ENCODE results near the gene LONRF2.

The LONRF2 gene

DNA sequence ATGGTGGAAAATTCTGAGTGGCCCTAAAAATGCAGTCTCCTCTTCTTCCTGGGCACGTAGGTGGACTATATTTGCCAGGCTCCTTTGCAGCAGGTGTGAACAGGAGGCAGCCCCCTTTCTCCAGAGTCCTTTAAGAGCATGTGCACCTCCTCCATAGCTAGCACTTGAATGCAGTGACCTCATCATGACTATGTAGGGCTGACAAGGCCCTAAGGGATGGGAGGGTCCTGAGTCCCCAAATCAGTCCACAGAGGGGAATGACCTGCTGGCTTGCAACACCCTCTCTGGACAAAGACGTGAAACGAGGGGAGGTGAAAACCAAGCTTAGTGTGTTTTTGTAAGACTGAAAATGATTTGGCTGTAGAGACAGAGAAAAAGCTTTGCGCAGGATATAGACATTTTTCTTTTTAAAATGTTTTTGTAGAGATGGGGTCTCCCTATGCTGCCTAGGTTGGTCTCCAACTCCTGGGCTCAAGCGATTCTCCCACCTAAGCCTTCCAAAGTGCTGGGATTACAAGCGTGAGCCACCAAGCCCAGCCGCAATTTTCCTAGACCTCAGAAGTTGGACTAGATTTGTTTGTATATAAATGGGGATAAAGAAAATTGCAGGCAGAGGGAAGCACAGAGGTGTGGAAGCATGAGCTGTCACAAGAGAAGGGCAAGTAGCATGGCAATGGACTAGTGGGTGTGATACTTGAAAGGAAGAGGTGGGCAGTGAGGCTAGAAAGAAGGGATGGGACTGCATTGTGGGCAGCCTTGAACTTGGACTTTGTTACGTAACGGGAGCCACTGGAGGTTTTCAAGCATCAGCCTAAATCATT is 28.8 kb downstream of the LONRF2 start:
- ChIA-PET CTCF (interaction anchor here (1.3 kb wide), 1 partner anchor 87 kb away, joined by 4 read pairs; no protein-coding TSS in a partner anchor), POLR2A (no interaction called here)
- DNase-seq (ENCODE audit: low read depth, low spot score) = no peak
- no peak overlapping the region for H3K4me3 ChIP-seq (ENCODE audit: low read depth, low read length)
- TF ChIP-seq, protein P1, sequence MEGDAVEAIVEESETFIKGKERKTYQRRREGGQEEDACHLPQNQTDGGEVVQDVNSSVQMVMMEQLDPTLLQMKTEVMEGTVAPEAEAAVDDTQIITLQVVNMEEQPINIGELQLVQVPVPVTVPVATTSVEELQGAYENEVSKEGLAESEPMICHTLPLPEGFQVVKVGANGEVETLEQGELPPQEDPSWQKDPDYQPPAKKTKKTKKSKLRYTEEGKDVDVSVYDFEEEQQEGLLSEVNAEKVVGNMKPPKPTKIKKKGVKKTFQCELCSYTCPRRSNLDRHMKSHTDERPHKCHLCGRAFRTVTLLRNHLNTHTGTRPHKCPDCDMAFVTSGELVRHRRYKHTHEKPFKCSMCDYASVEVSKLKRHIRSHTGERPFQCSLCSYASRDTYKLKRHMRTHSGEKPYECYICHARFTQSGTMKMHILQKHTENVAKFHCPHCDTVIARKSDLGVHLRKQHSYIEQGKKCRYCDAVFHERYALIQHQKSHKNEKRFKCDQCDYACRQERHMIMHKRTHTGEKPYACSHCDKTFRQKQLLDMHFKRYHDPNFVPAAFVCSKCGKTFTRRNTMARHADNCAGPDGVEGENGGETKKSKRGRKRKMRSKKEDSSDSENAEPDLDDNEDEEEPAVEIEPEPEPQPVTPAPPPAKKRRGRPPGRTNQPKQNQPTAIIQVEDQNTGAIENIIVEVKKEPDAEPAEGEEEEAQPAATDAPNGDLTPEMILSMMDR (IDR thresholded peaks at IDR 0.05; ENCODE audit: insufficient read depth, low read length, missing control alignments) = no peak

DNA sequence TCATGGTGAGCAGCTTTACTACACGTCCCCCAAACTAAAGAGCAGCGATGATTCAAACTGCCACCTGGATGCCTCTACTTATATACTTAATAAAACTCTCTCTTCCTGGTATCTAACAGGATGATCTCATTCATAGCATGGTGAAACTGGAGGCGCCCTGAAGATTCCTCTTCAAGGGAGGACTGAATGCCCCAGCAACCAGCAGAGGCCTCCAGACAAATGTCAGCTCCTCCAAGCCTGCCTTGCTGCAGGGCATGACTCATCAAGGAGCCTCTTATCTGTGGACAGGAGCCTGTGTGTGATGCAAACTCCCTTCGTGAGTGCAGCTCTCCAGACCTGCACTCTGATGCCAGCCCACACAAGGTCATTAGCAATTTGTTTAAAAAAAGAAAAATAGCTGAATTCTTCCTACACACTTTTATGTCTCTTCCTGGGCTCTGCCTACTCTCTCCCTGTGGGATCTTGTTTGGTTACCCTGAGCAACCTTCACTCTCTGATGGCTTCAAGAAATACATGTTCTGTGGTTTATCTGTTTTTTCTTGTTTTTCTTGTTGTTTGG is 30.2 kb downstream of the LONRF2 start:
- no peak overlapping the region for H3K4me3 ChIP-seq (ENCODE audit: low read depth, low read length)
- DNase-seq (ENCODE audit: low read depth, low spot score) = peak; percentile 75
- ChIA-PET POLR2A (interaction anchor here (1.1 to 1.5 kb wide), 3 partner anchors 11 to 1111 kb away, joined by 3 read pairs; partner anchors contain the start of genes MITD1 and MRPL30), CTCF (interaction anchor here (1.2 to 2.5 kb wide), 4 partner anchors 15 to 733 kb away, joined by 3 to 11 read pairs (median 4); no protein-coding TSS in a partner anchor)
- TF ChIP-seq, protein P1 (IDR thresholded peaks at IDR 0.05; ENCODE audit: insufficient read depth, low read length, missing control alignments) = peak; percentile 8

DNA sequence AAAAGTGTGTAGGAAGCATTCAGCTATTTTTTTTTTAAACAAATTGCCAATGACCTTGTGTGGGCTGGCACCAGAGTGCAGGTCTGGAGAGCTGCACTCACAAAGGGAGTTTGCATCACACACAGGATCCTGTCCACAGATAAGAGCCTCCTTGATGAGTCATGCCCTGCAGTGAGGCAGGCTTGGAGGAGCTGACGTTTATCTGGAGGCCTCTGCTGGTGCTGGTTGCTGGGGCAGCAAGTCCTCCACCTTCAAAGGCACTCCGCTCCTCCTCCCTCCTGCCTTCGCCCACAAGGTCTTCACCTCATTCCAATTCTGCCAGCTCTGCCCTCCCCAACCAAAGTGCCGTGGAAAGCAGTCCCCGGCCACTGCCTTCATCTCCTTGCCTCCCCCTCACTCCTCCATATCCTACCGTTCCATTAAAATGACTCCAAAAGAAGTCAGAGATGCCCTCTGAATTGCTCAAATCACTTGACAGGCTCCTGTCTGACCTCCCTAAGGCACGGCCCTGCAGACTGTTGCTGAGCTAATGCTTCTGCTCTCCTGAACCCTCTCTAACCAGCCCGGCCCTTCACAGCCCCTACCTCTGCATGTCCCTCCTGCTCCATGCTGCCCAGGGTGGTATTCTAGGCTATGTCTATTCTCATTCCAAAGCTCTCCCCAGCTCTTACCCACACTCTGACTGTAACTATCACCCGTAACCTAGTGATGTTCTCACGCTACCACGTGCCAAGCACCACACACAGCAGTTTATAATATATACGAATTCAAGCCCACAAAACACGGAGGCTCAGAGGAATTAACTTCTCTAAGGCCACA is 30.9 kb downstream of the LONRF2 start:
- peak; percentile 92 for DNase-seq (ENCODE audit: low read depth, low spot score)
- ChIA-PET CTCF (interaction anchor here (1.1 to 2.5 kb wide), 7 partner anchors 14 to 732 kb away, joined by 3 to 14 read pairs (median 5); no protein-coding TSS in a partner anchor), POLR2A (interaction anchor here (1.0 to 1.5 kb wide), 4 partner anchors 10 to 1111 kb away, joined by 3 read pairs; partner anchors contain the start of genes MITD1 and MRPL30)
- H3K4me3 ChIP-seq (ENCODE audit: low read depth, low read length) = no peak overlapping the region
- TF ChIP-seq, protein P1 (IDR thresholded peaks at IDR 0.05; ENCODE audit: insufficient read depth, low read length, missing control alignments) = no peak

DNA sequence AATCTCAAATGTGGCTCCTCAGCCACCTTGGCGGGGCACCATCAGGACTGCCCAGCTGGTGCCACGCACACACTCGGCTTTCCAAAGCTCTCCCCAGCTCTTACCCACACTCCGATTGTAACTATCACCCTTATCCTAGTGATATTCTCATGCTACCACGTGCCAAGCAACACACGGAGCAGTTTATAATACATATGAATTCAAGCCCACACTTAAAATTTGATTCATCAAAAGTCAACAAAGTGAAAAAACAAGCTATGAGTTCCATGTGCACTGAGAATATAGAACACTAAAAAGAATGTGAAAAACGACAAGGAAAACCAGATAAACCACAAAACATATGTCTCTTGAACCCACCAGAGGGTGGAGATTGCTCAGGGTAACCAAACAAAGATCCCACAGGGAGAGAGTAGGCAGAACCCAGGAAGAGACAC is 31.6 kb downstream of the LONRF2 start:
- ChIA-PET POLR2A (interaction anchor here (1.0 to 1.4 kb wide), 2 partner anchors 10 to 1110 kb away, joined by 3 read pairs; partner anchors contain the start of genes MITD1 and MRPL30), CTCF (interaction anchor here (1.1 to 2.5 kb wide), 6 partner anchors 14 to 131 kb away, joined by 3 to 14 read pairs (median 6); no protein-coding TSS in a partner anchor)

DNA sequence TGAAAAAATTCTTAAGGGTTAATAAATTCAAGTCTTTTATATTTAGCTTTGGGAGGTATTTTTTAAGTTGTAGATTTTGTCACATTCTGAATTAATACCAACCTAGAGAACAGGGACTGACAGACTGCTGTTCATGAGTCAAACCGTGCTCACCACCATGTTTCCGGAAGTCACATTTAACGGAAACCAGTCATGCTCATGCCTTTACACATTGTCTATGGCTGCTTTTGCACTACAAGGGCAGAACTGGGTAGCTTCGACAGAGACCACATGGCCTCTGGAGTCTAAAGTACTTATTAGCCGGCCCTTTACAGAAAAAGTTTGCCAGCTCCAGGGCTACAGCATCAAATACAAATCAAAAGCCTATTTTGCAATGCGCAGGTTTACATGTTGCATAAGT is 33.3 kb downstream of the LONRF2 start:
- POLR2A ChIA-PET = no interaction called here
- CTCF ChIA-PET = interaction anchor here (5.1 kb wide), 1 partner anchor 27 kb away, joined by 41 read pairs; no protein-coding TSS in a partner anchor
- TF ChIP-seq, protein P1 (IDR thresholded peaks at IDR 0.05; ENCODE audit: insufficient read depth, low read length, missing control alignments) = no peak
- no peak for DNase-seq (ENCODE audit: low read depth, low spot score)
- H3K4me3 ChIP-seq (ENCODE audit: low read depth, low read length) = no peak overlapping the region

More for the DNA sequence above, 31.6 kb downstream of the LONRF2 start:
- TF ChIP-seq, protein P1 (IDR thresholded peaks at IDR 0.05; ENCODE audit: insufficient read depth, low read length, missing control alignments) = no peak
- no peak overlapping the region for H3K4me3 ChIP-seq (ENCODE audit: low read depth, low read length)
- no peak for DNase-seq (ENCODE audit: low read depth, low spot score)
